Measurements from ENCODE around the gene CTIF. TPM values are rescaled to one million over a fixed set of nuclear protein-coding genes. Genes with fewer than 3 reads are reported as not detected.

CTIF gene
- total and polyA plus RNA-seq, 4 experiments from 2014 or later, result 5.2 to 6.5 TPM; not detected in 2

DNA sequence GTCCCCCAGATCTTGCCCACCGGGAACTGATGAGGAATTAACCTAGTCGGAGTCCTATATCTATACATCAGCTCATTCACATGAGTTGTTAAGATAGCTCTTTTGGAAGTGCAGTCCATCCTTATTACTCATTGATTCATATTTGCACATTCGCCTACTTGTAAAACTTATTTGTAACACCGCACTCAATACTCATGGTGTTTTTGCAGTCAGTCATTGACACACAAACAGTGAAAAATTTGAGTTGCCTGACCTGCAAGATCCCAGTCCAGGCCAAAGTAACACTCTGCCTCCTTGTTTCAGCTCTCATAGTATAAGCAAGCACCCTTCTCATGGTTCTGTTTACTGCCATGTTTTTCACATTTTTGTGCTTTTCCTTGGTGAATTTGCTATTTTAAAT lies 180.6 kb downstream of the CTIF start:
- Mint-ChIP-seq H3K27ac (no peak overlapping the region), H3K4me3 (no peak overlapping the region), H3K4me1 (no peaks in the 10 kb centered on the region), H3K36me3 (peaks cover 0 to 11% of the 10 kb centered on the region in 2 donors), H3K9me3 (no peaks in the 10 kb centered on the region), H3K27me3 (no peaks in the 10 kb centered on the region)
- intact Hi-C loops (cut with micrococcal nuclease), result no loop called here
- Histone ChIP-seq H3K27ac (ENCODE audit: low read depth, low read length) (no peak overlapping the region), H3K4me1 (ENCODE audit: insufficient read depth, low read length) (no peaks in the 10 kb centered on the region), H3K36me3 (ENCODE audit: insufficient read depth, low read length) (no peaks in the 10 kb centered on the region), H3K4me3 (ENCODE audit: low read length in 2 of 2) (no peak overlapping the region), H3K27me3 (ENCODE audit: insufficient read depth, low read length) (no peaks in the 10 kb centered on the region), H3K9me3 (ENCODE audit: control insufficient read depth in 1 of 2, low read length in 2 of 2) (no peaks in the 10 kb centered on the region)
- POLR2A ChIA-PET (ENCODE audit: partially characterized antibody), result no interaction called here
- DNase-seq, result no peak
- CTCF ChIA-PET (ENCODE audit: partially characterized antibody), result no interaction called here

DNA sequence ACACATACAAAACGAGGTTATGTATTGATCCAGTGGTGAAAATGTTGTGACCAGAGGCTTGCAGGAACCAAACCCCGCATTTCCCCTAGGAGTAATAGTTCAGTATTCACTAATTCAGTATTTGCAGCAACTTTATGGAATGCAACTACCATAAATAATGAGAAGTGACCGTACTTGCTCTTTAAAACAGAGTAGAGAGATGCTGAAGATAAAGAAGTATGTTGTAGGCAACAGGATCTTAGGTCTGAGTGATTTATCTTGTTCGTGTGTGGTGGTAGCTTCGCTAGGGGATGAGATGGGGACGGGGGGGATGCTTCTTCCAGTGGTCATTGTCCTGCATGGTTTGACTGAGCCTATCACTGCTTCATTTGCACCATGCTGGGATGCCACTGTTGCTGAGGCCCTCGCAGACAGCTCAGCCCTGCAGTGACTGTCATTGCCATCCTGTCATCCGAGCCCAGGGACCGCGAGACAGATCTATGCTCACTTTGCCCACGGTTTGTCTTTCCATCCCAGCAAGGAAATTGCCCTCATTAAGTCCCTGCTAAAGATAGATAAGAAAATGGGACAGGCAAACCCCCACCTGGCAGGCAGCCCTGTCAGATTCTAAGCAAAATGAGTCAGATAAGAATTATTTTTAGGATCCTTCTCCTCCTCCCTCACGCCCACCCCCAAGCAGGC lies 181.3 kb downstream of the CTIF start:
- DNase-seq, result no peak
- Histone ChIP-seq H3K36me3 (ENCODE audit: insufficient read depth, low read length) (no peaks in the 10 kb centered on the region), H3K27me3 (ENCODE audit: insufficient read depth, low read length) (no peaks in the 10 kb centered on the region), H3K4me1 (ENCODE audit: insufficient read depth, low read length) (no peaks in the 10 kb centered on the region), H3K4me3 (ENCODE audit: low read length in 2 of 2) (no peak overlapping the region), H3K27ac (ENCODE audit: low read depth, low read length) (no peak overlapping the region), H3K9me3 (ENCODE audit: control insufficient read depth in 1 of 2, low read length in 2 of 2) (no peaks in the 10 kb centered on the region)
- Mint-ChIP-seq H3K4me3 (no peak overlapping the region), H3K27ac (no peak overlapping the region), H3K9me3 (no peaks in the 10 kb centered on the region), H3K36me3 (peaks cover 0 to 11% of the 10 kb centered on the region in 2 donors), H3K27me3 (no peaks in the 10 kb centered on the region), H3K4me1 (no peaks in the 10 kb centered on the region)
- CTCF ChIA-PET (ENCODE audit: partially characterized antibody), result no interaction called here
- POLR2A ChIA-PET (ENCODE audit: partially characterized antibody), result no interaction called here
- intact Hi-C loops (cut with micrococcal nuclease), result no loop called here

DNA sequence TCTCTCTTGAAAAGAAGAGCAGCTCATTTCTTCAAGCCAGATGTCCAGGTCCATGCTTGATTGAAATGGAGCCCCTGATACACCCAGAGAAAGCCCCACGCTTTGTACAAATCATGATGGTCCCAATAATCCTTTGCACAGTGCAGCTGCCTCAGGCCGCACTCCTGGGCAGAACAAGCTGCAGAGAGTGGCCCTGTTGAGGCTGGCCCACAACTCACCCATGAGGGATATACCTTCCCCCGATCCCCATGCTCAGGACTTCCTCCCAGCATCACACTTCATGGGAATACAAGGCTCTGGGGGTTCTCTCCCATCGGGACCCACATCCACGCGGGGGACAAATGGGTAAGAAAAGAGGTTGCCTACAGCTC lies 181.8 kb downstream of the CTIF start:
- ChIA-PET CTCF (ENCODE audit: partially characterized antibody) (no interaction called here), POLR2A (ENCODE audit: partially characterized antibody) (no interaction called here)
- no peaks in the 10 kb centered on the region for H3K27me3 ChIP-seq (ENCODE audit: insufficient read depth, low read length)
- no peak overlapping the region for H3K4me3 ChIP-seq (ENCODE audit: low read length in 2 of 2)
- H3K27ac Mint-ChIP-seq, result no peak overlapping the region
- DNase-seq, result no peak
- intact Hi-C loops (cut with micrococcal nuclease), result no loop called here
- no peaks in the 10 kb centered on the region for H3K4me1 Mint-ChIP-seq
- no peak overlapping the region for H3K27ac ChIP-seq (ENCODE audit: low read depth, low read length)
- no peak overlapping the region for H3K4me3 Mint-ChIP-seq
- no peaks in the 10 kb centered on the region for H3K9me3 Mint-ChIP-seq
- H3K9me3 ChIP-seq (ENCODE audit: control insufficient read depth in 1 of 2, low read length in 2 of 2), result no peaks in the 10 kb centered on the region
- no peaks in the 10 kb centered on the region for H3K36me3 ChIP-seq (ENCODE audit: insufficient read depth, low read length)
- peaks cover 0 to 11% of the 10 kb centered on the region in 2 donors for H3K36me3 Mint-ChIP-seq
- no peaks in the 10 kb centered on the region for H3K27me3 Mint-ChIP-seq
- no peaks in the 10 kb centered on the region for H3K4me1 ChIP-seq (ENCODE audit: insufficient read depth, low read length)

DNA sequence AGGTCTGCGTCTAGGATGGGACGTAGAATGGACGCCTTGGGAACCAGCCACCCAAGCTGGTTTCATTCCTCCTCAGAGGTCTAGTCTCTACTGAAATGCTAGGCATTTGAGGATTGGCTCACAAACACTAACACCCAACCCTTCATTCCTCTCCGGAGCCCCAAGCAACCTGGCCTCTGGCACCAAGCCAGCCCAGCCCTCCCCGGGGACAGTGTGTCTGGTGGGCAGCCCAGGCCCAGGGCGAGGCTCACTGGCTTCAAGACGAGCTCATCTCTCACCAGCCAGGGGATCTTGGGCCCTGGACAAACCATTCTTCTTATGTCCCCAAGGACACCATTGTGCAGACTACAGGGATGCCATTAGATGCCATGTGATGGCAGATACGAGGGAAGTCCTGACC lies 182.5 kb downstream of the CTIF start:
- Mint-ChIP-seq H3K9me3 (no peaks in the 10 kb centered on the region), H3K36me3 (peaks cover 0 to 11% of the 10 kb centered on the region in 2 donors), H3K4me3 (no peak overlapping the region), H3K4me1 (no peaks in the 10 kb centered on the region), H3K27me3 (no peaks in the 10 kb centered on the region), H3K27ac (no peak overlapping the region)
- CTCF ChIA-PET (ENCODE audit: partially characterized antibody), result no interaction called here
- no peaks in the 10 kb centered on the region for H3K4me1 ChIP-seq (ENCODE audit: insufficient read depth, low read length)
- no peaks in the 10 kb centered on the region for H3K27me3 ChIP-seq (ENCODE audit: insufficient read depth, low read length)
- H3K27ac ChIP-seq (ENCODE audit: low read depth, low read length), result no peak overlapping the region
- DNase-seq, result no peak
- intact Hi-C loops (cut with micrococcal nuclease), result no loop called here
- no peaks in the 10 kb centered on the region for H3K9me3 ChIP-seq (ENCODE audit: control insufficient read depth in 1 of 2, low read length in 2 of 2)
- POLR2A ChIA-PET (ENCODE audit: partially characterized antibody), result no interaction called here
- no peaks in the 10 kb centered on the region for H3K36me3 ChIP-seq (ENCODE audit: insufficient read depth, low read length)
- no peak overlapping the region for H3K4me3 ChIP-seq (ENCODE audit: low read length in 2 of 2)

DNA sequence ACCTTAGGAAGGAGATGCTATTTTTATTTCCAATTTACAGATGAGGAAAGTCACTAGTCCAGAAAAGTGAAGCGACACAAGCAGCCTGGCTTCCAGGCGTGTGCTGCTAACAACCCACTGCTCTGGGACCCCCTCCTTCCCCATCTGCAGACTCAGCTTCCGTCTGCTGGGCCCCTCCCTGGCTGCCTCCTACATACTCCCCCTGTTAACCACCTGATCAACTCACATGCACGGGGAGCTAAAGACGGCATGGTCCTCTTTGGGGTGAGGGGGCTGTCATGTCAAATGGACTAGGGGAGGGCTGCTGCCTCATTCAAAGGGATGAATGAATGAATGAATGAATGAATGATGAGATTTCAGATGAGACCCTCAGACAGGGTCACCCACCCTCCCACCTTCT lies 184.2 kb downstream of the CTIF start:
- Histone ChIP-seq H3K4me3 (ENCODE audit: low read length in 2 of 2) (no peak overlapping the region), H3K27ac (ENCODE audit: low read depth, low read length) (no peak overlapping the region), H3K9me3 (ENCODE audit: control insufficient read depth in 1 of 2, low read length in 2 of 2) (no peaks in the 10 kb centered on the region), H3K4me1 (ENCODE audit: insufficient read depth, low read length) (no peaks in the 10 kb centered on the region), H3K27me3 (ENCODE audit: insufficient read depth, low read length) (no peaks in the 10 kb centered on the region), H3K36me3 (ENCODE audit: insufficient read depth, low read length) (no peaks in the 10 kb centered on the region)
- no peak for DNase-seq
- Mint-ChIP-seq H3K9me3 (peaks cover 0 to 2% (median 0%) of the 10 kb centered on the region in 8 donors), H3K36me3 (peaks cover 0 to 11% of the 10 kb centered on the region in 2 donors), H3K4me1 (no peaks in the 10 kb centered on the region), H3K27ac (no peak overlapping the region), H3K4me3 (no peak overlapping the region), H3K27me3 (no peaks in the 10 kb centered on the region)
- intact Hi-C loops (cut with micrococcal nuclease), result no loop called here
- ChIA-PET POLR2A (ENCODE audit: partially characterized antibody) (no interaction called here), CTCF (ENCODE audit: partially characterized antibody) (no interaction called here)

DNA sequence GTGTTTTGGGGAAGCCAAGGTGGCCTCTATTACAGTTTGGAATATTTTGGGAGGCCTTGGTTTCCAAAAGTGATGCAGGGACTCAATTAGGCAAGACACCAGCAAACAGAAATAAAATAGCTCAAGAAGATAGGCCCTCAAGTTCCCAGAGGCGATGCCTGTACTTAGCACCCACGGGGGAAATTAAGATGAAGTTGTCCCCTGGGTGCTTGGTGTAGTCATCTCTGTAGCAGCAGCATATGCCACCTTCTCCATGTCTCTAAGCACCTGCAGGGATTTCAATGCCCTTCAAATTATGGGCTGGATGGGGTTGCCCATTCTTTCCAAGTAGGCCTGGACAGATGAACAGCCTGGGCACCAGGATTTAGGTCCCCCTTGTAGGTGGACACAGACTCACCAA lies 185.0 kb downstream of the CTIF start:
- Histone ChIP-seq H3K36me3 (ENCODE audit: insufficient read depth, low read length) (no peaks in the 10 kb centered on the region), H3K9me3 (ENCODE audit: control insufficient read depth in 1 of 2, low read length in 2 of 2) (no peaks in the 10 kb centered on the region), H3K4me3 (ENCODE audit: low read length in 2 of 2) (no peak overlapping the region), H3K27me3 (ENCODE audit: insufficient read depth, low read length) (no peaks in the 10 kb centered on the region), H3K4me1 (ENCODE audit: insufficient read depth, low read length) (no peaks in the 10 kb centered on the region), H3K27ac (ENCODE audit: low read depth, low read length) (no peak overlapping the region)
- POLR2A ChIA-PET (ENCODE audit: partially characterized antibody), result no interaction called here
- peaks cover 0 to 2% (median 0%) of the 10 kb centered on the region in 8 donors for H3K9me3 Mint-ChIP-seq
- H3K4me1 Mint-ChIP-seq, result no peaks in the 10 kb centered on the region
- DNase-seq, result no peak
- H3K36me3 Mint-ChIP-seq, result peaks cover 0 to 6% of the 10 kb centered on the region in 2 donors
- intact Hi-C loops (cut with micrococcal nuclease), result no loop called here
- no peaks in the 10 kb centered on the region for H3K27me3 Mint-ChIP-seq
- no peak overlapping the region for H3K4me3 Mint-ChIP-seq
- no peak overlapping the region for H3K27ac Mint-ChIP-seq
- CTCF ChIA-PET (ENCODE audit: partially characterized antibody), result no interaction called here

DNA sequence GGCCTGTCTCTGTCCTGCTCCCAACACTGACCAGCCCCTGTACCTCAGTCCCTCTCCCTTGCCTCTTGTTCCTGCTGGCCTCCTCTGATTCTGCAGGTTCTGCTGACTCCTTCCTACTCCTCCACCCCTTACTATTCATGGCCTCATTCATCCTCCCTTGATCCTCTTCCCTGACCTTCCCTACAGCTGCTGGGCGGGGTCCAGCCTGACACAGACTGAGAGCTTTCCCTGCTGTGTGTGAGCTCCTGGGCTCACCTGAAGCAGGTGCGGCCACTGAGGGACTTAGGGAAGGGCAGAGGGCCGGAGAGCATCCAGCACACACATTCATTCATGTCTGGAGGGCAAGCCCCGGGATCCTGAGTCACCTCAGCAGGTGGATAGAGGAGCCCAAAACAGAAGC lies 185.6 kb downstream of the CTIF start:
- no peaks in the 10 kb centered on the region for H3K4me1 ChIP-seq (ENCODE audit: insufficient read depth, low read length)
- H3K27ac ChIP-seq (ENCODE audit: low read depth, low read length), result no peak overlapping the region
- no peak overlapping the region for H3K4me3 Mint-ChIP-seq
- POLR2A ChIA-PET (ENCODE audit: partially characterized antibody), result no interaction called here
- CTCF ChIA-PET (ENCODE audit: partially characterized antibody), result no interaction called here
- H3K27me3 Mint-ChIP-seq, result no peaks in the 10 kb centered on the region
- DNase-seq, result no peak
- no peak overlapping the region for H3K27ac Mint-ChIP-seq
- no peaks in the 10 kb centered on the region for H3K4me1 Mint-ChIP-seq
- H3K4me3 ChIP-seq (ENCODE audit: low read length in 2 of 2), result no peak overlapping the region
- peaks cover 0 to 2% (median 0%) of the 10 kb centered on the region in 8 donors for H3K9me3 Mint-ChIP-seq
- intact Hi-C loops (cut with micrococcal nuclease), result no loop called here
- no peaks in the 10 kb centered on the region for H3K9me3 ChIP-seq (ENCODE audit: control insufficient read depth in 1 of 2, low read length in 2 of 2)
- no peaks in the 10 kb centered on the region for H3K36me3 ChIP-seq (ENCODE audit: insufficient read depth, low read length)
- H3K36me3 Mint-ChIP-seq, result peaks cover 0 to 3% of the 10 kb centered on the region in 2 donors
- no peaks in the 10 kb centered on the region for H3K27me3 ChIP-seq (ENCODE audit: insufficient read depth, low read length)

DNA sequence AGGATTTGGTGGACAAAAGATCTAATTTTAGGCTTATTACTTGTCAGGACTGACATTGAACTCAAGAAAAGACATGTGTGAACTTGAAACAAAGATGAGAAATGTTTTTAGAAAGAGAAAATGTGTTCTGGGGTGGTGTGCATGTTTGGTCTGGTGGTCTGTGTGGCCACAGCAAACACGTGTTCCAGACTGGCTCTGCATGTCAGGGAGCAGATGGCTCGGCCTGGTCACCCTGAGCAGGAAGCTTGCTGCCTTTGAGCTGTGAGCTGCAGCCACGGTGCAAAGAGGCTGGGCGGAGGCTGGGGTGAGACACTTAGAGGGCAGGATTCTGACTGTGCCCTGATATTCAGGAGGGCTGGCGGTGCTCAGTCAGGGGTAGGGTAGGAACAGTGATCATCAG lies 186.1 kb downstream of the CTIF start:
- Histone ChIP-seq H3K27me3 (ENCODE audit: insufficient read depth, low read length) (no peaks in the 10 kb centered on the region), H3K9me3 (ENCODE audit: control insufficient read depth in 1 of 2, low read length in 2 of 2) (no peaks in the 10 kb centered on the region), H3K27ac (ENCODE audit: low read depth, low read length) (no peak overlapping the region), H3K4me3 (ENCODE audit: low read length in 2 of 2) (no peak overlapping the region), H3K36me3 (ENCODE audit: insufficient read depth, low read length) (no peaks in the 10 kb centered on the region), H3K4me1 (ENCODE audit: insufficient read depth, low read length) (no peaks in the 10 kb centered on the region)
- no peak for DNase-seq
- POLR2A ChIA-PET (ENCODE audit: partially characterized antibody), result no interaction called here
- Mint-ChIP-seq H3K27me3 (no peaks in the 10 kb centered on the region), H3K27ac (no peak overlapping the region), H3K9me3 (peaks cover 0 to 2% (median 0%) of the 10 kb centered on the region in 8 donors), H3K4me1 (no peaks in the 10 kb centered on the region), H3K36me3 (no peaks in the 10 kb centered on the region), H3K4me3 (no peak overlapping the region)
- CTCF ChIA-PET (ENCODE audit: partially characterized antibody), result no interaction called here
- intact Hi-C loops (cut with micrococcal nuclease), result no loop called here

Measured in CD4-positive, alpha-beta memory T cell (primary cell).